GM19468 (cell line): ENCODE measurements around the gene ZNRF1.
A peak's percentile ranks its signal among the peaks of the same experiment; 100 is the strongest.
"Not testable (repeated sequence)": the region's sequence is repeated elsewhere in the genome, so short reads cannot be mapped to it uniquely, and the experiment has no call there.

ENCODE experiments used
- ATAC-seq: cut with Tn5 transposase; IDR thresholded peaks from one replicate; pipeline ENCODE4 v1.9.1; 2021; ENCODE audit warnings: mild to moderate bottlenecking, moderate library complexity, moderate number of reproducible peaks; ENCODE audit not compliant: unreplicated experiment; ENCODE audit errors: extremely low read depth

The ZNRF1 gene

DNA sequence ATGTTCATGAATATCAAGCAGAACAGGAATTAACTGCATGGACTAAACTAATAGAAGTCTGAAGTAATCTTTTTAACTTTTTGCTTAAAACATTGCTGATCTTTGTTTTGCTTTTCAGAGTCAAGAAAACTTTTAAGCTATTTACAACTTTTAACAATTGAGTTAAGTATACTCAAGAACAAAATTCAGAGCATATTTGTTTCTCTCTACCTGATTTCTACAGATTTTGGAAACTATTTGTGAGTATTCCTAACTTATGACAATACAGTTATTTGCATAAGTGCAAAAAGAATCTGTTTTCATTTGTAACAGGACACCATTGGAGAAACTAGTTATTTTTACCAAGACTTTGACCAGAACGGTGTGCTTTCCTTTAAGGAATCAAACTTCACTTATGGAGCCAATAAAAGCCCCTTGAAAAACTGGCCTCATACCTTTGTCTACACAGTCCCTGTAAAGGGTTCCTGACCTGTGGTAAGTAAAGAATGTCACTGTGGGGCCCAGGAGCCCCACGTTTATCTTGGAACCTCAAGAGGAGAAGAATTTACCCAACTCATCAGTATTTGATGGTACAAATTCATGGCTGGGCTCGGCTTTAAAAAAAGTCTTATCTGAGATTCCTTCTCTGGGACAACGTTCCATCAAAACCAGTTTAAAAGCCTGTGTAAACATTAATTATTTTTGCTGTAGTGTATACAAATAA lies 129.0 kb downstream of the ZNRF1 start:
- no peak for ATAC-seq

- ATAC-seq = not testable (repeated sequence)
Observed at GRCh38 chr16:75129421-75130149, 130.8 kb downstream of the ZNRF1 start.

DNA sequence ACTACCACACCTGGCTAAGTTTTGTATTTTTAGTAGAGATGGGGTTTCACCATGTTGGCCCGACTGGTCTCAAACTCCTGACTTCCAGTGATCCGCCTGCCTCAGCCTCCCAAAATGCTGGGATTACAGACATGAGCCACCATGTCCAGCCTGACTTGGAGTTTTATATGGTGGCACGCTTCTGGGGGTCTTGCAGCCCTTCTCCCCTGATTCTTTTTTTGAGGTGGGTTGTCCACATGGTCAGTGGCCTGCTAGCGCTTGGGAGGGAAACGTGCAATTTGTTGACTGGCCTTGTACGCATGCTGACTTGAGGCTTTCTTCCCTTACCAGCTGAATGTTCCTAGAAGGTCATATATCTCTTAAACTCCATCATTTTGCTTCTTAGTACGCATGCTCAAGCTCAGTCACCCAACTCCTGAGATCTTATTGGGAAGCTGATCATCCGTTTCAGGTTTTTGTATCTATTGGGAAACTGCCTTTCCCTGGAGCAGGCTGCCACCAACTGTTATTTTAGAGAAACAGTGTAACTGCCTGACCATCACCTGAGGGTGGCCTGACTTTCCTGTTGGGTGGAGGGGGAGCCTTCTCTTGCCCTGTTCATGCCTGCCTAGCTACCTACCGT lies 131.4 kb downstream of the ZNRF1 start:
- ATAC-seq = no peak

- ATAC-seq = no peak
Observed at GRCh38 chr16:75131081-75131480, 132.3 kb downstream of the ZNRF1 start.

DNA sequence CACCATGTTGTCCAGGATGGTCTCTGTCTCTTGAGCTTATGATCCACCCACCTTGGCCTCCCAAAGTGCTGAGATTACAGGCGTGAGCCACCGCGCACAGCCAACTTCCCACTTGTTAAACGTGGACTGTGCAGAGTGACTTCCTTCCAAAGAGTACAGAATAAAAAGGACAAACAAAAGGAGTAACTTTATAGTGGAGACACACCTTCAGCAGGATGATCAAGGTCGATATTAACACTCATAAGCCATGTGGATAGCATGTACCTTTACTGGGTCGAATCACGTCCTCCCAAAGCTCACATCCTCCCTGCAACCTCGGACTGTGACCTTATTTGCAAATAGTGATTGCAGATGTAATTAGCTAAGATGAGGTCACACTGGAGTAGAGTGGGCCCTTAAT lies 139.4 kb downstream of the ZNRF1 start:
- ATAC-seq = no peak

DNA sequence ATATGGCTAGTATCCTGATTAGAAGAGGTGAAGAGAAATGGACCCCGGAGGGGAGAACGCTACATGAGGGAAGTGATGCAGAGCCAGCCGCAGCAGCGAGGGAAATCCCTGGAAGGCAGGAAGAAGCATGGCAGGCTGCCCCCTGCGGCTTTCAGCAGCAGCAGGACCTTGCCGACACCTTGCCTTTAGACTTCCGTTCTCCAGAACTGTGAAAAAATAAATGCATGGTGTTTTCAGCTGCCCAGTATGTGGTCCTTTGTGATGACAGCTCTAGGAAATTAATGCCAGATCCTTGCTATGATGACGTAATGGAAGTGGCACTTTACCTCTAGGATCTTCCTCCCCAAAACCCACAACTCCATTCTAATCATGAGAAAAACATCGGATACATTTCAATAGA lies 139.8 kb downstream of the ZNRF1 start:
- ATAC-seq = no peak

GRCh38 chr16:75139498-75139897 lies 140.7 kb downstream of the ZNRF1 start:
- no peak for ATAC-seq

DNA sequence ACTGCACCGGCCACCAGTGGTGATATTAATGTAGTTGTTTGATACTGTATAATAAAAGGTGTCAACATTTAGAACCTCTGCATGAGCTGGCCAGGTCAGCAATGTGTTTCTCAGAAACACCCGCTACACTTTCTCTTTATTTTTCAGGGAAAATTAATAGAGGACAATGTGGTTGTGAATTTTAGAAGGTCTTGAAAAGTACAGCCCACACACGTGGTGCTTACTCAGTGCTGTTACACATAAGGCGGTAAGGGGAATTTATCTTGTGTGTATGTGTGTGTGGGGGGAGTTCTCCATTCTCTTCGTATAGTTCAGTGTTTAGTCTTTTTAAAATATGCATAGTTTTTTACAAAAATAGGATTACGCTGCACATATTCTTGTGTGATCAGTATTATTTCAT lies 145.1 kb downstream of the ZNRF1 start:
- no peak for ATAC-seq

DNA sequence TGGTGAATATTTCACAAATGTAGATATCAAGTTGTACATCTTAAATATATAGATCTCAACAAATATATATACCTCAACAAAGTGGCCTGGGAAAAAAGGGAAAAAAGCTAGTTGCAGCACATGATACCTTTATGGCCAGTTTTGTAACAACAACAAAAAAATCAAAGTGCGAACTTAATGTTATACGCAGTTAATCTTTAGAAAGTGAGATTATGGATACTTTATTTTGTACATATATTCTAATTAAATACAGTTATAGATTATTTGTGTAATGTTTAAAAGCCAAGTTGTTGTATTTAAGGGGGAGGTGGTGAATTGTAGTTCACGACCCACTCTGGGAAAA lies 149.1 kb downstream of the ZNRF1 start:
- no peak for ATAC-seq

GRCh38 chr16:75148311-75149195 lies 149.7 kb downstream of the ZNRF1 start, which contains the start of gene ZFP1:
Gene ZFP1, plus strand, starts transcription at chr16:75148524. Its CDS starts 4,428 bp downstream, at chr16:75152952.
- peak; percentile 71 for ATAC-seq

DNA sequence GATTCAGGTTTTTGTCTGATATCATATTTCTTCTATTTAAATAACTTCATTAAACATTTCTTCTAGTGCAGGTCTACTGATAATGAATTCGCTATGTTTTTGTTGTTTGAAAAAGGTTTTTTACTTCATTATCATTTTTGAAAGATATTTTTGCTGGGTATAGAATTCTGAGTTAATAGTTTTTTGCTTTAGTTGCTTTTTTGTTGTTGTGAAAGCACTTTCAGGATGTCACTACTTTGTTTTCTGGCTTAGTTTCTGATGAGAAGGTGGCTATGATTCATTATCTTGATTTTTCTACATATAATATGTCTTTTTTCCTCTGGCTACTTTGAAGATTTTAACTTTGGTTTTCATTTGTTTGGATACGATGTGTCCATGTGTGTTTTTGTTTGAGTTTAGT lies 153.0 kb downstream of the ZNRF1 start:
- no peak for ATAC-seq

DNA sequence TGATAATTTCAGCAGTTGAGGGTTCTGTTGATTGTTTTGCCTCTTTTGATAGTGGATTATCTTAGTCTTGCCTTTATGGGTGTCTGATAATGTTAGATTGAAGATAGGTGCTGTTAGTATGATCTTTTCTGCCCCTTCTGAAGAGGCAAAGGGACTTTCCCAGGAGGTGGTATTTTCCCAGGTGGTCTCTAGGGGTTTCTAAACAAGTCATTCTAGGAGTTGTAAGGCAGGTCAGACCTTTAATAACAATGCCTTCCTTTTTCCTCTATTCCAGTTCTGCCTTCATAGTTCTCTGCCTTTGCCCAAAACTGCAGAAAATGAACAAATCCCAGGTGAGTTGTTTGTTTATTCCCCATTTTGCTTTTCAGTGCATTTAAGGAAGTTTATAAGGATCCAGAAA lies 153.8 kb downstream of the ZNRF1 start:
- no peak for ATAC-seq

DNA sequence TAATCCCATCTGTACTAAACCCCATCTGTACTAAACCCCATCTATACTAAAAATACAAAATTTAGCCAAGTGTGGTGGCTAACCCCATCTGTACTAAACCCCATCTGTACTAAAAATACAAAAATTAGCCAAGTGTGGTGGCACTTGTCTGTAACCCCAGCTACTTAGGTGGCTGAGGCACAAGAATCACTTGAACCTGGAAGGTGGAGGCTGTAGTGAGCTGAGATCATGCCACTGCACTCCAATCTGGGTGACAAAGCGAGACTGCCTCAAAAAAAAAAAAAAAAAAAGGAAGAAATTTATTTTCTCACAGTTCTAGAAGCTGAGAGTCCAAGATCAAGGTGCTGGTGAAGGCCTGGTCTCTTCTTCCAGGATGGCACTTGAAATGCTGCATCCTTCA lies 161.6 kb downstream of the ZNRF1 start:
- ATAC-seq = no peak
